Stimulated activated CD4-positive, alpha-beta T cell treated with anti-CD3 and anti-CD28 coated beads, Interleukin-1b, Interleukin-23, amount 100 ng/mL, for 1 hour (primary cell): ENCODE measurements around the gene SEMA4D.

ENCODE experiments used
- DNase-seq, 2 donors: peaks; one replicate each; pipeline ENCODE4 v3.0.0-alpha.2; 2020; ENCODE audit warnings: low read depth in 2 of 2

SEMA4D gene

GRCh38 chr9:89465001-89465451 is 32.9 kb downstream of the SEMA4D start:
- DNase-seq, result no peak

DNA sequence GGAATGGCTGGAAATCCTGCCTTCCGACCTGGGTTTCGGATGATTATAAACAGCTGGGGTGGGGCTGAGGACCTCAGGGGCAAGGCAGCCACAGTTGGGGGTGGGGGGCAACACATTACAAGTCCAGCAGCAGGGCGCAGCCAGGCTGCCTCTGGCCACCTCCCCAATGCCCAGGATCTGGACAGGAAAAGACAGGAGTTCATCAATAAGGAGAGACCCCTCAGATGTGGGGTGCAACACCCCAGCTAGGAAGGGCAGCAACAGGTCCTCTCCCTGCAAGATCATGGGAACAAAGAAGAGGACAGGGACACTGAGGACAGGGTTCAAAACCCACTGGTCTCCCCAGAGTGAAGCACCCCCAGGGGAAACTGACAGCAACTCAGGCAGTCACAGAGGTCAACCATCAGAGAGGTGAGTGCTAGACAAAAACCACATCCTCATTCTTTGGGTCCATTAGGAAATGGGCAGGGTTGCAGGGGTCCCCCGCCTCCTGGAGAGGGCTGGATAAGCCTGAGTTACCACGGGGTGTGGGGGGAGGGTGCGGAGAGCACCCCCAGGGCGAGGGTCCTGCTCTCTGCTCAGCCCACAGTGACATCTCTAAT is 33.5 kb downstream of the SEMA4D start:
- no peak for DNase-seq

DNA sequence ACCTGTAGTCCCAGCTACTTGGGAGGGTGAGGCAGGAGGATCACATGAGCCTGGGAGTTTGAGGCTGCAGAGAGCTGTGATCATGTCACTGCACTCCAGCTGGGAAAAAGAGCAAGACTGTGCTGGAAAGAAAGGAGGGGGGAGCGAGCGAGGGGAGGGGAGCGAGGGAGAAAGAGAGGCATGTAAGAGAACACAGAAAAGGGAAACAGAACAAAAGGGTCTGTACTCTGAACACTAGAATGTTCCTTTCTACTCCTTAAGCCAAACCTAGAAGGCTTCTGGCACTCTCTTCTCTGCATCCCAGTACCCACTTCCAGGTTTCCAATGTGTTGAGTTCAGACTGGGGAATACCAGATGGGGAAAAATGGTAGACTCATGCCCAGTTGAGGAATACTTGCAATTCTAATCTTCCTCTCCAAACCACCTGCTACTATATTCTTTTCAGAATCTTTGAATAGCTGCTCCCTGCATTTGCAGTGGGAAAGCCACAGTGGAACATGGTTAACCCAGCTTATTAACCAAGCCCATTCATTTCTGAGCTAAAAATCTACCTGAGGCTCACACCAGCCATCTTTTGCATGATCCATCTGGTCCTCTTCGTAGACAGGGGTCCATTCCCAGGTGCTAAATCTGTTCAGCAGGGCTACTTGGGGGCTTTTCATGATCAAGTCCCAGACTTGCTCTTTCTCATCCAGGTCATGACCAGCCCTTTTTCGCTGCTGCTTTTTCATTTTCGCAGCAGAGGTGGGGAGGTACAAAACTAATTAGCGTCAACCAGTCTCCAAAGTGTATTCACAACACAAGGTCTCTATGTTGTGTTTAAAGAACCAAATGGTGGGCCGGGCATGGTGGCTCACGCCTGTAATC is 34.9 kb downstream of the SEMA4D start:
- no peak for DNase-seq

DNA sequence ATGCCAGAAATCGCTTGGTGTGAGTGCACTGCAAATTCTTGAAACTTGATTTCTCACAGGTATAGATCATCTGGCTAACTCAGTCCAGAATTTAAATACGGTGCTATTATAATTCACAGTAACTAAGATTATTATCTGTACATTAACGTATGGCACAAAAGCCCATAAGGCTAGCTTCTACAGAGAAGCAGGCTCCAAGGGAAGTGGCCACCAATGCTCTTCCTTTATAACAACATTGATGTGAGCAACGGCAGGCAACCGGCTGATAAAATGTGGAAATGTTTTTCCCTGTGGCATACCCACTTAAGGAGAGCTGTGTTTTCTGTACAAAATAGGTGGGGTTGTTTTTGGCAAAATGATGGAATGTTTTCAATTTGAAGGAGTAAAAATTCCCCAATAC is 35.7 kb downstream of the SEMA4D start:
- DNase-seq, result no peak

DNA sequence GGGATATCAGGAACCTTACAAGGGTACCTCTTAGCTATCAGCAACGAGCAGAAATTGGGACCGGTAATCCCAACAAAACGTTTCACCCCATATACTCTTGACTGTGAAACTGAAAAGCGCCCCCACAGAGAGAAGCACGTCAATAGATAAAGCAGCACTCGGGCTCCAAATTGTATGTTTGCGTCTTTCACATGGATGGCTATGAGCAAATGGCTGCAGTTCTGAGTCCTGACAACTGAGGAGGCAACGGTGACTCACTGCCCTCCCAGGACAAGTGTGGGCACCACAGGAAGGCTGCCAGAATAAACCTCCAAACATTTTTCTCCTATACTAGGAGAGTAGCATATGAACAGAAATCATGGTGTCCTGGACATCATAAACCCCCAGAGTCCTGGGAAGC is 36.6 kb downstream of the SEMA4D start:
- DNase-seq, result no peak

DNA sequence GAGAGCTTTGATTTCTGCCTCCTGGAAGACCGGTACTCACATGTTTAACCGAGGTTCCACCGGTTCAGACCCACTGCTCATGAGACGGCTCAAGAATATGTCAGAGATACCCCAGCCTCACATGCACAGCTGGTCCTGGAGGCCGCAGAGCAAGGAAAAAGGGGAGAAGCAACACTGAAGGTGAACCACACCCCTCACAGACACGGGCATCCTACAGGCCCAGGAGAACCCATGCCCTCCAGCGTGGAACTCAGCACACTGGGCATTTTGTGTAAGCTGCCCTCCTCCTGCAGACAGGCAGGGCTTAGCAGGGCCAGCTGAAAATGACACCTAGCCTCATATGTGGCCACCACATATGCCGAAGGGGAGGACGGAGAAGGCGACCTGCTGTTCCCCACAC is 37.4 kb downstream of the SEMA4D start:
- no peak for DNase-seq

DNA sequence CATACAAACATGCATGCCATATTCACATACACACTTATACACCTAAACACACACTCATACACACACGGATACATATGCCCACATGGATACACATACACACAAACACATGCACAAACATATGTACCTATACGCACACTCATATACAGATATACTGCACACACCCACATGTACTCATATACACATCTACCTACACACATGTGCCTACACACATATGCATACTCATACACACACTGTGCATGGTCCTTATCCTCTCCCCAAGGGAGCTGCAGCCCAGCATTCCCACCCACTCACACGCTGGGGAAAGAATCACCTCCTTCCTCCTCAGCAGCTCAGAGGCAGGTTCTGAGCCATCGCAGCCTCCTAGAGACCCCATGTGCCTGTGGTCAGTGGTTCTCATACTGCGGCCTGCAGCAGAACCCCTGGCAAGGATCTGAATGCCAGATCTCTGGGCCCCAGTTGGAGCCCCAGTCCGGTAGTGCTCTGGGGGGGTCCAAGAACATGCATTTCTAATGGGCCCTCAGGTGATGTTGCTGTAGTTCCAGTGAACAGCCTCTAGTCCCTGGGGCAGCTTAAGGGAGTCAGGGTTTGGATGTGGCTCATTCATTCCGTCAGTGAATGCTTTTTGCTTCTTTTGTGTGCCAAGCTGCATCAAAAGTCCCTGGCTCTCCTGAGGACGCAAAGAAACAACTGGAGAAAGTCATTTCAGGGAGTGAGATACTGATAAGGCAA is 39.0 kb downstream of the SEMA4D start:
- no peak for DNase-seq

- DNase-seq, result no peak
These were observed 40.5 kb downstream of the SEMA4D start for GRCh38 chr9:89457376-89457855.

DNA sequence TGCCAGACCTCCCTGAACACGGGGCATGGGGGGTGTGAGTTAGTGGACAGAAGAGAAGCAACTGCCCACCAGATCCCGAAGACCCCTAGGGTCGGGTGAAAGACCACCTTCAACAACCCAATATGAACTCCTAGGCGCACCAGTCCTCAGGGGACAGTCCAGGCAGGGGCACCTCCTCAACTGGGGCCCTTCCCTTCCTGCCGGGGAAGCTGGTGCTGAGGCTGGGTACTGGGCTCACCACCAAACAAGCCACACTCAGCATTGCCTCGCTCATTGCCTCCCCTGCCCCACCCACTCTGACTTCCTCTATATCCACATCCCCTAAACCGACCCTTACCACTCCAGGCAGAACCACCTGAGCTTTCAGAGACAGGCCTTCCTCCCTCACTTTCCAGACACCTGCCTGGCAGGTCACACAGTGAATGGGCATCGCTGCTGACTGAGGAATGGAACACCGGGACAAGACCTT is 42.5 kb downstream of the SEMA4D start:
- no peak for DNase-seq

- no peak for DNase-seq
These were observed 43.2 kb downstream of the SEMA4D start for GRCh38 chr9:89454498-89455355.

DNA sequence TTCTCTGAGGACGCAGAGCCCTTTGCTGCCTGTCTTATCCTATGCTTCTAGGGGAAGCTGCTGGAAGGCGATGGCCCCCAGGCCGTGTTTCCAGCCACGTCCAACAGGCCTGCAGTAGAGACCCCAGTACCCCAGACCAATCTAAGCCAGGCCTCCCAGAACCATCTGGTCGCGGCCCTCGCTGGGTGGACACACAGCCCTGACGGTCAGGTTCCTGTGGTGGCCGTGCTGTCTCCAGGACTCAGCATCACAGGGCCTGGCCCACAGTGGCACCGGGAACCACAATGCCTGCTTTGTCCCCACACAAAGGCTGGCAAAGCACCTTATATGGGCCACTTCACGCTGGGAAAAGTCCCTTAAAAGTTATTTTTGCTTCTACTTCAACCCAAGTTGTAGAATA is 44.5 kb downstream of the SEMA4D start:
- no peak for DNase-seq

DNA sequence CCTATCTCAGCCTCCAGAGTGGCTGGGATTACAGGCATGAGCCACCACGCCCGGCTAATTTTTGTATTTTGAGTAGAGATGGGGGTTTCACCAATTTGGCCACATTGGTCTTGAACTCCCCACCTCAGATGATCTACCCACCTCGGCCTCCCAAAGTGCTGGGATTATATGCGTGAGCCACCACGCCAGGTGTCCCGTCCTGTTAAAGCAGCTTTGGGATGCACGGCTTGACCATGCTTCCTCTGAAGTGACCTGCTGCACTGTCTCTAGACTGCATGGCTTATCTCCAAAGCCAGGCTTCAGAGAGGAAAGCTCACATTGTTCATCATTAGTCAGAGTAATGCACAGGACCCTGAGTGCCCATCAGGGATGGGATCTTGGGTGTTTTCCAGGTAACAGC is 45.4 kb downstream of the SEMA4D start:
- no peak for DNase-seq

DNA sequence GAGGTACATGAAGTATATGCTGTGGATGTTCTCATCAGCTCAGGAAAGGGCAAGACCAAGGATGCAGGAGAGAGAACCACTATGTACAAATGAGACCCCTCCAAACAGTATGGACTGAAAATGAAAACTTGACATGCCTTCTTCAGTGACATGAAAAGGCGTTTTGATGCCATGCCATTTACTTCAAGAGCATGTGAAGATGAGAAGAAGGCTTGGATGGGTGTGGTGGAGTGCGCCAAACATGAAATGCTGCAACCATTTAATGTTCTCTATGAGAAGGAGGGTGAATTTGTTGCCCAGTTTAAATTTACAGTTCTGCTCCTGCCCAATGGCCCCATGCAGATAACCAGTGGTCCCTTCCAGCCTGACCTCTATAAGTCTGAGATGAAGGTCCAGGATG is 47.7 kb downstream of the SEMA4D start:
- DNase-seq, result no peak

DNA sequence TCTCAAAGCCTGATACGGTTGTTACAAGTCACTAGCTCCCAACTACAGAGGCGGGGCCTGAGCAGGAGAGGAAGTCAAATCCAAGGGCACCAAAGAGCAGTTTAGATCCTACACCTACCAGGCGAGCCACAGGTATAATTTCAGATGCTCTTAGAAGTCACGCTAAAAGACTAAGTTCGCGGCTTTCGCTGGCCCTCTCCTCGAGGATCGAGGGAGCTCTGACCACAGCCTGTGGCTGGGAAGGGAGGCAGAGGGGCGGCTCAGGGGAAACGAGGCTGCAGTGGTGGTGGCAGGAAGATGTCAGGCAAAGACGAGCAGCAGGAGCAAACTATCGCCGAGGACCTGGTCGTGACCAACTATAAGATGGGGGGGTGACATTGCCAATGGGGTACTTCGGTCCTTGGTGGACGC is 48.6 kb downstream of the SEMA4D start:
- DNase-seq, result no peak

- DNase-seq, result no peak
These were observed 49.1 kb downstream of the SEMA4D start for GRCh38 chr9:89448821-89449220.

DNA sequence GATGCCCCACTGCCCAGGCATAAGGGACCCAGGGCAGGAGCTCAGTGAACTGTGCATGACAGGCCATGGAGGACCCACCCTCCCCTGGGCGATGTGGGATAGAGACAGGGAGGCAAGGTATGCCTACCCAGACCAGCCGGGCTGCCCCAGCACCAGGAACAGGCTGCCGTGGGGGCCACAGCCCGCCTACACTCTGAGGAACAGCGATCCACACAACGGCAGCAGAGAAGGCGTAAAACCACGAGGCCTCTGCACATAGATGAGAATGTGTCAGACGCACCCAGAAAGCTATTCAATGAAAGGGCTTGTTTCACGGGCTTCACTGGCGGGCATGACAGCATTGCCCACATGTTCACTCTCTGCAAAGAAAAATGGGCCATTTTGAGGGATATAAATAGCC is 49.5 kb downstream of the SEMA4D start:
- DNase-seq, result no peak

- no peak for DNase-seq
These were observed 50.5 kb downstream of the SEMA4D start for GRCh38 chr9:89447416-89447815.

DNA sequence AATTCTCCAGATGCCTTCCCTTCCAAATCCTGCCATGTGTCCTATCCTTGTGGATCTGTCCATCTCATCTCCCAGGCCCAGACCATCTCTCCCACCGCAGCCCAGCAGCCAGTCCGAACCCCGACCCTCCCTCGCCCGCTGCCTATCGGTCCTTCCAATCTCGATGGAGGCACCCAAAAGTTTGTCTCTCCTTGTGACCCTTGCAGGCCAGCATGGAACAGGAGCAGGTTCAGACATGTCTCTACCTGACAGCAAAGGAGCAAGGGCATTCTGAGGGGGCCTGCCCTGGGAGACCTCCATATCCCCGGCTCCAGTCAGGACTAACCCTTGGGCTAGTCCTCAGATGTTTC is 51.0 kb downstream of the SEMA4D start:
- DNase-seq, result no peak

DNA sequence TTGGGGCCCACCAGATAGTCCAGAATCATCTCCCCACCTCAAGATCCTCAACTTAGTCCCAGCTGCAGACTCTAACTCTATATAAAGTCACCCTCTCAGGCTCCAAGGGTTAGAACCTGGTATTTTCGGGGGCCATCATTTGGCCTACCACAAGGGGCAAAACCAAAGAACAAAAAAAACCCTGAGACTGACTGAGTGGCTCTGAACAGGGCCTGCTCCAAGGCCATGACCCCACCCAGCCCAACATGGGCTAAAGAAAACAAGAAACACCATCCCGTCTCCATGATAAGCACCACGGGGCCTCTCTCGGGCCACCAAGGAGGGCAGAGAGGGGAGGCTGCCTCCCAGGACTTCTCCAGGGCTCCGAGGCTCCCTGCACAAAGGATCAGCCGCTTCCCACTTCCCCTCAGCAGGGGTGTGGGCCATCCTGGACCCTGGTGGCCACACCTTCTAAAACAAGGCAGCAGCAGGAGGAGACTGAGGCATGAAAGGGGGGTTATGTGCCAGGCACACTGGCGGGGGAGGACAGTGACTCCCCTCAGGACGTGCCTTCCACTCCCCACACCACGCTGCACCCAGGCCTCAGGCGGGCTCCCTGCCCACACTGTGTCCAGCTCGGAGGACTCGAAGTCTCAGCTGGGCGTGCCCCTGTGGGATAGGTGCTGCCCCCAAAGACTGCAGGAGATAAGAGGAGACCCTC is 51.5 kb downstream of the SEMA4D start:
- DNase-seq, result no peak

GRCh38 chr9:89445801-89446251 is 52.1 kb downstream of the SEMA4D start:
- no peak for DNase-seq
